Stimulated activated CD8-positive, alpha-beta memory T cell treated with anti-CD3 and anti-CD28 coated beads, Interleukin-12 subunit alpha, Interleukin-12 subunit beta, amount 100 ng/mL, for 24 hours (primary cell): Measurements from ENCODE around the gene HEBP1.

Experiments used
- DNase-seq: peaks from one replicate; pipeline ENCODE4 v3.0.0-alpha.2; 2020; ENCODE audit errors: extremely low read depth

HEBP1 gene

DNA sequence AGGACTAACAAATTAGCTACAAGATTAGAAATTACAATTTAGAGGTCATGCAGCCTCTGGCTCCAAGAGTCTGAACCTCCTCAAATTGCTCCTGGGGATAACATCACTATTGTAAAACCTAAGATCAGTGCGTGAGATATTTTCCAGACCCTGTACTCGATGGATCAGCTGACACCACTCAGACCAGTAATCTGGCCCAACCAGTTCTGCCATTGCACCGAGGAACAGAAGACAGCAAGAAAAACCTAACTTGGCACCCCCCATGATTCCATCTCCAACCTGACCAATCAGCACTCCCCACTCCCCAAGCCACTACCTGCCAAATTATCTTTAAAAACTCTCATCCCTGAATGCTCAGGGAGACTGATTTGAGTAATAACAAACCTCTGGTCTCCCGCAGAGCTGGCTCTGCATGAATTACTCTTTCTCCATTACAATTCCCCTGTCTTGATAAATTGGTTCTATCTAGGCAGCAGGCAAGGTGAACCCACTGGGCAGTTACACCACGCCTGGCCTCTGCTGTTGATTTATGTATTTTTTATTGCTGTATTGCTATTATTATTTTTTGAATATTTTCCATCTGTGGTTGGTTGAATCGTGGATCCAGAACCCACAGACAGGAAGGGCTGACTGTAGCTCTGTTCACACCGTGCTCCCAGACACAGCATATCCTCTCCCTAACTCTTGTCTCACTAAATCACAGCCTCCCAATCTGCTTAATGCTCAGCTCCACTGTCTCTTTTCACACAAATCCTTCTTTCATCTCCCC lies 9.2 kb downstream of the HEBP1 start:
- no peak for DNase-seq

GRCh38 chr12:12987421-12987820 lies 12.6 kb downstream of the HEBP1 start:
- DNase-seq, result no peak

DNA sequence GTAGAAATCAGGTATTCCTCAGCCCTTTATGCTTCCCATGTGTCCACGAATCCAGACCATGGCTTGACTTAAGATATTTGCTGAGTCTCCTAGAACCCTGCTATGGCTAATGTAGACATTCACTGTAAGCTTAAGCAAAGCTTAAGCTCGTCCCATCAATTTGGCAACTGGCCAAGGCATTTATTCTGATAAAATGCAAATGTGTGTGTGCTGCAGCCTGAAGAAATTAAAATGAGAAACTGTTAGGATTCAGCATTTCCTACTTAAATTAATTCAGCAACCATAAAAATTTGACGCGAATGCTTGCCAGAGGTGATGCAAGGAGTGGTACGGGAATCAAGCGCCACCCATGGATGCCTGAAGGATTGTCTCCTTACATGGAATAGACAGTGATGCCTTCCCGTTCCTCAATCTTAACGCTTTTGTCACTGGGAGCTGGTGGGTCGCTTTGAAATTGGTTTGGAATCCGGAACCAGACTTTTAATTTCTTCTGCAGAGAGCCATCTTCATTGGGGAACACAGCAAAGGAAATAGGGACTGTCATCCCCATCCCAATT lies 13.2 kb downstream of the HEBP1 start:
- no peak for DNase-seq

DNA sequence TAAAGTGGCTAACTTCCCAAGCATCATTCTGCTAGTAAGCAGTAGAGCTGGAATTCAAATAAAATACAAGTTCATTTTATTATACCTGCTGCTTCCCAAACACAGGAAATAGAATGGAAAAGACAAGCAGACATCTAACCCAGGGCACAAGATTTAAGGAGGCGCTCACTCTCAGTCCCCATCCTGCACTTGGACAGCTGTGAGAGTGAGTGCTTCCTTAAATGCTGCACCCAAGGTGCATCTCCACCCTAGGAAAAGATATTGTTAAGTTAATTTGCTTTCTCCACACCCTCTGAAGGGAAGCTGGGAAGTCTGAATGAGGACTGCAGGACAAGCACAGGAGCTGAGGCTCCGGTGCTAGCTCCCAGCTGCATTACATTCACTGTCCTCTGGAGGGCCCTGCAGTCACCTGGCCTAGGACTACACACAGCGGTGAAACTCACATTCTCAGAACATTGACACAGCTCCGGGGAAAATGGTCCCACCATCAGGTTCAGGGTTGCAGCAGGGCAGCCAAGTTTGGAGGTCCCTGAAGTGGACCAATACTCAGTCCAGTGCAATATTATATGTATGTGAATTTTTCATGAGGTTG lies 14.2 kb downstream of the HEBP1 start:
- DNase-seq, result no peak

GRCh38 chr12:12984149-12984548 lies 15.9 kb downstream of the HEBP1 start:
- DNase-seq, result no peak

DNA sequence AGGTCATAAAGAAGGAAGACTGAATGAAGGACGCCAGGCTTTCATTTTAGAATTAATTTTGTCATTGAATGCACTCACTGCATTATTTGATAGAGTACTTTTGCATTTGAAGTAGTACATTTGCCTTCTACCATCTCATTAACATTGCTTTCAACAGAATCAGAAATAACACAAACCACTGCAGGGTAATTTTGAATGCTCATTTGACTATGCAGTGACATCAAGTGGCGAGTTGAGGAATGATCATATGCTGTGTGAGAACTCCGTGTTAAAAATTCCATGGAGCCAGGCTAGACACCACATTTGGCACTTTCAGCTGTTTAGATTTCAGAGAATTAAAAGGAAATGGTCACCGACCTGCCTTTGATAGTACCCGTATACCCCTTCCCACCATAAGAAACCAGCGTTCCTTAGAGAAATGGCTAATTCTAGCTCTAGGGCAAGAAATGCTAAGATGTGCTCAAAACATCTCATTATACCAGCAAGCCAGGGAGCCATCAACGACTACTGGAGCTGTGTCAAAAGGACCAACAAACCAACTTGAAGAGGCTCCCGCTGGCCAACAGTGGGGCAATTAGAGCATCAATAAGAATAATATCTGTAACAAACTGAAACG lies 16.5 kb downstream of the HEBP1 start:
- DNase-seq, result no peak

DNA sequence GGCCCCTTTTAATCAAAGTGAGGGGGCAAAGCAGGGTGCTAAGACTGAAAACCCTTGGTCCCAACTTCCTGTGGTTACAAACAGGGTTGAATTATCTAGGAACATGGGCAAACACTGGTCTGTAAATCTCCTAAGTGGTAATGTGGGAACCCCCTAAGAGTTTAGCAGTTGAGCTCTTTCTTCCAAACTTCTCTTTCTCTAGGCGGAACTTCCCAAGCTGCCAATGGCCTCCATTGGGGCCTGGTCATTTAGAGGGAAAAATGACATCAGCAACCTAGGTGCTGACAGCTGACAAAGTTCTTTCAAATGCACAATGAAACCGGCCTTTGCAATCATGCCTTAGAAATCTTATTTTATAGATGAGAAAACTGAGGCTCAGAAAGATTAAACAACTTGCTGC lies 17.7 kb downstream of the HEBP1 start:
- DNase-seq, result no peak

DNA sequence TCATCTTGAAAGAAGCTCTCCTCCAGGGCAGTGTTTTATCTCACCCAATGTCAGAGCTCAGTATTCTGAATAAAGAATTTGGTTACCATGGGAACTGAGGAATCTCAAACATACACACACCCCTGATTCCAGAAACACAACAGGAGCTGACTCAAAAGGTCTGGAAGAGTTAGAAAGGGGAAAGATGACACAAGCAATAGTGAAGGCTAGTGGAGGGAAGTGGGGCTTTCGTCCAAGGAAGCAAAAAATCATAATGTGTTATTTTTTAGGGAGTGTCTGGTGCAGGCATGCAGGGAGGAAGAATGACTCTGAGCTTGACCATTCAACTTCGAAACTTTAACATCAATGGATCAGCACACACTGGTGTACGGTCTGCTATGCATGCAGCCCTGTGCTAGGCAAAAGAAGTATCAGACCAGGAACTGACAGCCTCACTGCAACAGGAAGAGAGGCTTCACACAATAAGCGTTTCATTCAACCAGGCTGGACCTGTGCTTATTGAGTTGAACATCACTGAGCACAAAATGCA lies 20.3 kb downstream of the HEBP1 start:
- DNase-seq, result no peak

GRCh38 chr12:12979126-12979525 lies 20.9 kb downstream of the HEBP1 start:
- no peak for DNase-seq

GRCh38 chr12:12977231-12977630 lies 22.8 kb downstream of the HEBP1 start:
- no peak for DNase-seq

DNA sequence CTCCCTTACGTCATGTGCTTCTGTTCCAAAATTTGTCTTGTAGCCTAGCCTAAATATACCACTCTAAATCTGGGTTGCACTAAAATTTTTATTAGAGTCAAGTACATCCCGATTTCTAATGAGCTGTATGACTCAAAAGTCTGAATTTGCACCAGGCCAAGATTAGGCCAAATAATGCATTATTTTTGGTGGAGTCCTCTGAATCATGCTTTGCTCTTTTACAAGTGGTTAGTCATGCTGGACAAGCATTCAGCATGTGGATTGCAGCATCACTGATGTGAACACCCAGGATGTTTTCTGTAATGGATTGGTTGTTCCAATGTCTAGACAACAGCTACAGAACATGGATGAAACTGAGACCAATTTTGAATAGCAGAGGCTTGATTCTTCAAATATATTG lies 23.7 kb downstream of the HEBP1 start:
- DNase-seq, result no peak

DNA sequence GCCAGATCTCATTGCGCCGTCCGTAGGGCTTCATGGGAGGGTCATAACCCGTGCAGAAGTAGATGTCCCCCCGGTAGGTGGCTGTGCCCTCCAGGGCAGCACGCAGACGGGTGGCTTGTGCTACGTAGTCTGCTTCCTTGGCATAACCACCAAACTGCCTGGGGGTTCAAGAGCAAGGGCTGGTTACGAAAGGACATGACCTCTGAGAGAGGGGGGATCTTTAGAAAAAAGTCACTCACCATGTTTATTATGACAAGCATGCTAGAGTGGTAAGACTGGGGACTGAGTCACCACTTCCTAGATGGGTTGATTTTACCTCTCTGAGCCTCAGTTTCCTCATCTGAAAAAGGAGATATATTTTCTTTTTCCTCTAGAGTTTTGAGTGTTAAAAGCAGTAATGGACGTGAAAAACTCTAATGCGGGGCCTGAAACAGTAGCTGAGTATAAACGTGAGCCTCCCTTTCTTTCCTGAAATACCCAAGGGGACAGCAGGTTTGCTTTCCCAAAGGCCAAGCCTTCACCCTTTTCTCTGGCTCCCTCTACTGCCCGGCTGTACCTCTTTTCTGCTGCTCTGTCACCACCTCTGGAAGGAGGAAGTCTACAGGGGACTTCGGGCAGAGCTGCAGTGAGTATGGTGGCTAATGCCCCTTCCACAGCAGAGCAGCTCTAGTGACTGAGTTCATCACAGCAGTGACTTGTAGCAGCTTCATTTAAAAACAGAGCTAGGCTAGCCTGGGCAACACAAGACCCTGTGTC lies 24.6 kb downstream of the HEBP1 start:
- DNase-seq, result no peak

- DNase-seq, result no peak
Measured at GRCh38 chr12:12974211-12974610, 25.9 kb downstream of the HEBP1 start.

GRCh38 chr12:12973019-12973418 lies 27.0 kb downstream of the HEBP1 start:
- DNase-seq, result no peak

DNA sequence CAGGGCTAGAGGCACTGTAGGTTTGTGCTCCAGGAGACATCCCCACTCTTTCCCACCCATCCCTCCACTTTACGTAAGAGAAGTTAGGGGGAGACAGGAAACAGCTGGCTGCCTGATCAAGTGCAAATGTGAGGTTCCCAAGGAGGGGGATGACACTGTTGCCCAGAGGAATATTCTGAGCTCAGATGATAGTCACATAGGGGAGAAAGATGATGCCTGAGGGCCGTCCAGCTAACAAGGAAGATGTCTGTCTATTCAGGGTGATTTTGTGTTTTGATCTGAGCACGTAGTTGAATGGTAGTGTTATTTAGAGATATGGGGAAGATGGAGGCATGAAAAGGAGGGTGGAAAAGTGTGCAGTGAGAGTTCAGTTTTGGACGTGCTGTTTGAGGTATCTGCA lies 34.2 kb downstream of the HEBP1 start:
- DNase-seq, result no peak

DNA sequence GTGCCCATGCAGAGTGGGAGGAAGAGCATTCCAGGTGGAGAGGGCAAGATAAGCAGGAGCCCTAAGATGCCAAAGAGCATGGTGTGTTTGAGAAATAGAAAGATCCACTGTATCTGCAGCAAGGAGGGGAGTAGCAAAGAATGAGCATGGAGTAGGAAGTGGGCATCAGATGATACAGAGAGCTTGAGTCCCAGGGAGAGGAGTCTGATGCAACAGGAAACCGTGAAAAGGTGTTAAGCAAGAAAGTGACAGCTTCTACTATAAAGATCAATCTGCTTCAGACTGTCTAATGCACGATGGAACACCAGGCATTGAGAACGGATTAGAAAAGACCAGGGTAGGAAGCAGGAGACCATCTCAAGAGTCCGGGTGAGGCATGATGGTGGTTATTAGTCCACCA lies 35.8 kb downstream of the HEBP1 start:
- no peak for DNase-seq

DNA sequence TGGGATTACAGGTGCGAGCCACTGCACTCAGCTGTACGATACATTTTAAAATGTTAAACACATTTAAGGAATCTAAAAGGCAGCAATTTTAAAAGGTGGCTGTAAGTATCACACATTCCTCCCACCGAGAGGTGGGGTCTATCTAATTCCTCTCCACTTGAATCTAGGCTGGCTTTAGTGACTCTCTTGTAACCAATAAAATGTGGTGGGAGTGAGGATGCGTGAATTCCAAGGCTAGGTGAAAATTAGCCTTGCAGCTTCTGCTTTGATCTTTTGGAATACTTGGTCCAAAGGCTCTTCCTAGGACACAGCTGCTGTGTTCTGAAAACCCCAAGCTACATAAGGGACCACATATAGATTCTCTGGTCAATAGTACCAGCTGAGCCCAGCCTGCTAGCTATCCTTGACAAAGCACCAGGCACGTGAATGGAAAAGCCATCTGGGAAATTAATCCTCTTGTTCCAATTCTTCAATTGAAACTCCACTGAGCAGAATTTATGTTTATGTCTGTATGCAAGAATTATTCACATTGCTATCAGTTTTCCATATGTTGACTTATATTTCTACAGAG lies 39.3 kb downstream of the HEBP1 start:
- no peak for DNase-seq

- no peak for DNase-seq
Measured at GRCh38 chr12:12958886-12959285, 41.2 kb downstream of the HEBP1 start.

- no peak for DNase-seq
Measured at GRCh38 chr12:12954878-12955625, 45.0 kb downstream of the HEBP1 start.

GRCh38 chr12:12954356-12954755 lies 45.7 kb downstream of the HEBP1 start:
- DNase-seq, result no peak

GRCh38 chr12:12952036-12952435 lies 48.0 kb downstream of the HEBP1 start, which contains the start of gene GPRC5D:
GPRC5D (minus strand) TSS chr12:12952170; CDS start chr12:12950384, 1,786 bp downstream.
- DNase-seq, result no peak
